Ishikawa (cell line): ENCODE results near the gene CHP1.

Experiments
- EGR1 ChIP-seq: IDR thresholded peaks from 2 replicates; pipeline ENCODE4 v1.6.1; 2012
- EP300 ChIP-seq: IDR thresholded peaks from 2 replicates; pipeline ENCODE4 v1.6.1; 2012; ENCODE audit warnings: borderline replicate concordance
- NFIC ChIP-seq: IDR thresholded peaks from 2 replicates; pipeline ENCODE4 v1.6.1; 2012
- TAF1 ChIP-seq: IDR thresholded peaks from 2 replicates; pipeline ENCODE4 v1.6.1; 2012; ENCODE audit warnings: low read depth, mild to moderate bottlenecking
- TEAD4 ChIP-seq: IDR thresholded peaks from 2 replicates; pipeline ENCODE4 v1.6.1; 2012
- USF1 ChIP-seq: IDR thresholded peaks from 2 replicates; pipeline ENCODE4 v1.6.1; 2012
- YY1 ChIP-seq: IDR thresholded peaks from 2 replicates; pipeline ENCODE4 v1.6.1; 2012; ENCODE audit warnings: low read depth
- ZBTB7A ChIP-seq: IDR thresholded peaks from 2 replicates; pipeline ENCODE4 v1.6.1; 2012; ENCODE audit warnings: low read depth
- TF ChIP-seq, protein P1 (sequence below): IDR thresholded peaks from 2 replicates; pipeline ENCODE4 v1.6.1; 2012; ENCODE audit warnings: low read depth, mild to moderate bottlenecking

- TF ChIP-seq EP300 (no peak), NFIC (no peak), YY1 (no peak), USF1 (no peak), TAF1 (no peak), EGR1 (no peak), TEAD4 (no peak), ZBTB7A (no peak)
- TF ChIP-seq, protein P1, sequence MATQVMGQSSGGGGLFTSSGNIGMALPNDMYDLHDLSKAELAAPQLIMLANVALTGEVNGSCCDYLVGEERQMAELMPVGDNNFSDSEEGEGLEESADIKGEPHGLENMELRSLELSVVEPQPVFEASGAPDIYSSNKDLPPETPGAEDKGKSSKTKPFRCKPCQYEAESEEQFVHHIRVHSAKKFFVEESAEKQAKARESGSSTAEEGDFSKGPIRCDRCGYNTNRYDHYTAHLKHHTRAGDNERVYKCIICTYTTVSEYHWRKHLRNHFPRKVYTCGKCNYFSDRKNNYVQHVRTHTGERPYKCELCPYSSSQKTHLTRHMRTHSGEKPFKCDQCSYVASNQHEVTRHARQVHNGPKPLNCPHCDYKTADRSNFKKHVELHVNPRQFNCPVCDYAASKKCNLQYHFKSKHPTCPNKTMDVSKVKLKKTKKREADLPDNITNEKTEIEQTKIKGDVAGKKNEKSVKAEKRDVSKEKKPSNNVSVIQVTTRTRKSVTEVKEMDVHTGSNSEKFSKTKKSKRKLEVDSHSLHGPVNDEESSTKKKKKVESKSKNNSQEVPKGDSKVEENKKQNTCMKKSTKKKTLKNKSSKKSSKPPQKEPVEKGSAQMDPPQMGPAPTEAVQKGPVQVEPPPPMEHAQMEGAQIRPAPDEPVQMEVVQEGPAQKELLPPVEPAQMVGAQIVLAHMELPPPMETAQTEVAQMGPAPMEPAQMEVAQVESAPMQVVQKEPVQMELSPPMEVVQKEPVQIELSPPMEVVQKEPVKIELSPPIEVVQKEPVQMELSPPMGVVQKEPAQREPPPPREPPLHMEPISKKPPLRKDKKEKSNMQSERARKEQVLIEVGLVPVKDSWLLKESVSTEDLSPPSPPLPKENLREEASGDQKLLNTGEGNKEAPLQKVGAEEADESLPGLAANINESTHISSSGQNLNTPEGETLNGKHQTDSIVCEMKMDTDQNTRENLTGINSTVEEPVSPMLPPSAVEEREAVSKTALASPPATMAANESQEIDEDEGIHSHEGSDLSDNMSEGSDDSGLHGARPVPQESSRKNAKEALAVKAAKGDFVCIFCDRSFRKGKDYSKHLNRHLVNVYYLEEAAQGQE = no peak
These were observed 23.5 kb downstream of the CHP1 start for GRCh38 chr15:41254560-41254959.
